SIG-M5 treated with dmso at 0.1 percent for 504 hours (cell line): ENCODE results near the gene KLHDC10.
"Not testable (repeated sequence)": the region's sequence is repeated elsewhere in the genome, so short reads cannot be mapped to it uniquely, and the experiment has no call there.

ENCODE experiments used
- DNase-seq: peaks from one replicate; lab custom pipeline; 2025; ENCODE audit not compliant: unreplicated experiment; lab: John Stamatoyannopoulos, UW

The KLHDC10 gene

GRCh38 chr7:130113887-130114286 is 43.6 kb downstream of the KLHDC10 start:
- no peak for DNase-seq

- DNase-seq: no peak
These were observed 44.0 kb downstream of the KLHDC10 start for GRCh38 chr7:130114374-130114773.

DNA sequence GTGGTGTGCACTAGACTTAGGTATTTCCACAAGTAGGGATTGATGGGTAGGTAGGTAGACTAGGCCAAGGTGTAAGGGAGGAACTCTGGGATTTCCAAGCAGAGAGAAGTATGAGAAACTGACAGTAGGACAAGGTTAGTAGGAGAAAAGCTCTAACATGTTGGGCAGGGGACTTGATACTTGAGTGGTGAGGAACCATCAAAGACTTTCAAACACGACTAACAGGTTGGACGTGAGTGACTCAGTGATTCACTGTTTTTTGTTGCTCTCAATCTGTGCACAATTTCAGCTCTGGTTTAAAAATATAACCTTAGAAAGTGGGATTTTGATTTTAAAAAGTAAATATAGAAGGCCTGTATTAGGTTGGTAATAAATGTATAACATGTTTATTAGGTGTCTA is 44.4 kb downstream of the KLHDC10 start:
- DNase-seq: no peak

DNA sequence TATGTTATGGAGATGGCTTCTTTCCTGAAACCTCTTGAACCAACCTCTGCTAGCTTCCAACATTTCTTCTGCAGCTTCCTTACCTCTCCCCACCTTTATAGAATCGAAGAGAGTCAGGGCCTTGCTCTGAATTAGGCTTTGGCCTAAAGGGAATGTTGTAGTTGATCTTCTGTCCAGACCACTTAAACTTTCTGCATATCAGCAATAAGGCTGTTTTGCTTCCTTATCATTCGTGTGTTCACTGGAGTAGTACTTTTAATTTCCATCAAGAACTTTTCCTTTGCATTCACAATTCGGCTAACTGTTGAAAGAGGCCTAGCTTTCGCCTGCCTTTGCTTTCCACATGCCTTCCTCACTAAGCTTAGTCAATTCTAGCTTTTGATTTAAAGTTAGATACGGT is 48.0 kb downstream of the KLHDC10 start:
- no peak for DNase-seq

GRCh38 chr7:130118801-130119200 is 48.5 kb downstream of the KLHDC10 start:
- DNase-seq: no peak

DNA sequence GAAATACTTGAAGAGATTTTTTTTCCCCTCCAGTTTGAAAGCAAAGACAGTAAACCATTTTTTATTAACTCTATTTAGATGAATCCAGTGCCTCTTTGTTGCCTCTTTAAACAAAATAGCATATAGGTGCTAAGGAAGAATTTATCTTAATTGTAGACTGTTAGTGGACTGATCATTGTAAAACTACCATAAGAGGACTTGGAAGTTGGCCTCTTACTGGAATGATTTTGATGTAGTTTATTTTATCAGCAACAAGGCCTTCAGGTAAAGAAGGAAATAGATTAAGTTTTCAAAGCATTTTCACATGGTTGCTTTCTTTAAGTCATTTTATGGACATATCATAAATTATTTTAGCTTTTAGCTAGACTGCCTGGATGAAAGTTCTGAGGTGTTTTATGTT is 53.2 kb downstream of the KLHDC10 start:
- no peak for DNase-seq

GRCh38 chr7:130124711-130125110 is 54.4 kb downstream of the KLHDC10 start:
- no peak for DNase-seq

DNA sequence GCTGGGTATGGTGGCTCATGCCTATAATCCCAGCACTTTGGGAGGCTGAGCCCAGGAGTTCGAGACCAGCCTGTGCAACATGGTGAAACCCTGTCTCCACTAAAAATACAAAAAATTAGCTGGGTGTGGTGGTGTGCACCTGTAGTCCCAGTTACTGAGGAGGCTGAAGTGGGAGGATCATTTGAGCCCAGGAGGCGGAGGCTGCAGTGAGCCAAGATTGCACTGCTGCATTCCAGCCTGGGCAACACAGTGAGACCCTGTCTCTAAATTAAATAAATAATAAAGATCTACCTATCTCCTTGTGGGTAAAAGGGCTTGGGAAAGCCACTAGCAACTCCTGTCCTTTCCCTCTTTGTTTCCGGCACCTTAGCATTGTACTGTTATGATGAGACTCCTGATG is 56.5 kb downstream of the KLHDC10 start:
- DNase-seq: not testable (repeated sequence)

GRCh38 chr7:130127404-130127803 is 57.1 kb downstream of the KLHDC10 start:
- no peak for DNase-seq

- no peak for DNase-seq
These were observed 57.5 kb downstream of the KLHDC10 start for GRCh38 chr7:130127821-130128317.

- DNase-seq: no peak
These were observed 58.7 kb downstream of the KLHDC10 start for GRCh38 chr7:130129011-130129411.

DNA sequence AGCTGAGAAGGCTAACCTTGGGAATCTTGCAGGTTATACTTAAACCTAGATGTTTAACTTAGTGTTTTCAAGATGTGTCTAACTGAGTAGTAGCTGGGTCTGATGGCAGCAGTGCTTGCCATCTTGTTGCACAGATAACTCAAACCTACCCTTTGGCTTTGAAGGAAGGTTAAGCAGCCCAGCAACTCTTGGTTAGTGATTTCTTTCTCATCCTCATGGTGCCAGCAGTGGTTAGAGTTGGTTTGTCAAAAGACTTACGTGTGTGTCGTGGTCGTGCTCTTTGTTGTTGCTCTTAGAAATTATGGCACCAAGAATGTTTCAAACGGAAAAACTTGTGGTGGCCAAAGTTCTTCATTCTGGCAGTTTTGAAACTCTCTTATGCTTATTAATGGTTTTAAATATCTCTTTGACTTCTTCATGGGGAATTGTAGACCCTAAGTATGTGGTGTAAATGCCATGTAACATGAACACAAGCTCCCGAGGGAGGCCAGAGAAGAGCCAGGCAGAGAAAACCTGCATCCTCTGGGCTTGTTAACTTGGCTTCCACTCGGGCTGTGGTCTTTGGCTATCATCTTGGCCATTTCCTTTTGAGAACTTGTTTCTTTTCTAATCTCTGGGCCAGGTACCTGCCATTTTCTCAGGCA is 61.0 kb downstream of the KLHDC10 start:
- DNase-seq: no peak

DNA sequence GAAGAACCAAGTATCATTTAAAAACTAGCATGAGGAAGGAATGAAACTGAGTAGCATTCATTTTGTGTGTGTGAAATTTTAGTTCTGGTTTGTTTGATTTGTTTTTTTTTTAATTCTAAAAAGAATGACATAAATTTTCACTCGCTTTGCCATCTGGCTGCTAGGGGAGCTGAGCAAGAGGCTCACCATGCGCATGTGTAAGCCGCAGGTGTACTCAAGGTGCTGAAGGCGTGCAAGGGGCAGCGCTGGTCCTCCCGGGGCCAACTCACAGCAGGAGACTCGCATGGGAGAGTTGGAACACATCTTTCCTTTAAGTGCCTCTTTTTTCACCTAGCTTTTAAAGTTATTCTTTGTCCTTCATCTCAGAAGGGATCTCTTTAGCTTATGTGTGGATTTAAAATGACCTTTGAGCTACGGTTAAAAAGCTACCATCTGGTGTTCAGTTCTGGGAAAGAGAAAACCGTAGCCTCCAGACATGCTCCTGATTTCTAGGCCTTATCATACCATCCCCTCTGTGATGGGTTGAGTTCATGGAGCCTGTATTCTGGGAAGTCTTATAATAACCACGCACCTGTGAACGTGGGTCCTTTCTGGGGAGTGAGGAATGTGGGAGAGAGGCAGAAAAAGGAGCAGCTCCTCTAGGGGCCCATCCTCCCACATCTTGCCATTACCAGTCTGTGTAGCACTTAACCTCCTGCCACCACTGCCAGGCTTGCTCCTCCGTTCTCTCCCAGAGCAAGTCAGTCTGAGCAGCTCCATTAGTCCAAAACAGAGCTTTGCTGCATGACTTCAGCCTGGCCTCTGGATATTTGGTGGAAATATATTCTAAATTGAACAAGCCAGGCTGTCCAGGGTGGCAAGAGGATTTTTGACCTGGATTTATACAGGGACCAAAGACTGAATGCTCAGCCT is 61.9 kb downstream of the KLHDC10 start:
- DNase-seq: no peak

- DNase-seq: no peak
These were observed 62.9 kb downstream of the KLHDC10 start for GRCh38 chr7:130133029-130133782.

DNA sequence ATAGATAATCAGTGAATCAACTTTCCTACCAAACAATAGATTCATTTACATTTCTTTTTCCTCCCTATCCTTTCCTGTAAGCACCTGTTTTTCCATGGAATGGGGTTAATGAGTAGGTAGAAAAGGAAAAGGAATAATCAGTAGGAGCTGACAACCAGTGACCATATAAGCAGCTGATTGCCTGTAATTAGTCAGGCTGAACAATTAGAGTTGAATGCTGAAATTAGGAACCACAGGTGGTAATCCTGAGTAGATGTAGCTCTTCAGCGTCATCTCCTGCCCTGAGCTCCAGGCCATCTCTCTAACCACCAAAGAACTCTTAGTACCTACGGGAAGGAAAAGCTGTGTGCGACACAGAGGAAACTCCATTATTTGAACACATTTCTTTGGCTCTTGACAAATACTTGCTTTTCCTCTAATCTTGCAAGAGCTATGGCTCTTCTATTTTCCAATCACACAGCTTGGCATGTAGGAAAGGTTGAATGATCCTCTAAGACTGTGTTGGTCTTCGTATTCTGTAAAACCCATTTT is 63.8 kb downstream of the KLHDC10 start:
- DNase-seq: no peak

GRCh38 chr7:130134726-130135125 is 64.4 kb downstream of the KLHDC10 start:
- no peak for DNase-seq

DNA sequence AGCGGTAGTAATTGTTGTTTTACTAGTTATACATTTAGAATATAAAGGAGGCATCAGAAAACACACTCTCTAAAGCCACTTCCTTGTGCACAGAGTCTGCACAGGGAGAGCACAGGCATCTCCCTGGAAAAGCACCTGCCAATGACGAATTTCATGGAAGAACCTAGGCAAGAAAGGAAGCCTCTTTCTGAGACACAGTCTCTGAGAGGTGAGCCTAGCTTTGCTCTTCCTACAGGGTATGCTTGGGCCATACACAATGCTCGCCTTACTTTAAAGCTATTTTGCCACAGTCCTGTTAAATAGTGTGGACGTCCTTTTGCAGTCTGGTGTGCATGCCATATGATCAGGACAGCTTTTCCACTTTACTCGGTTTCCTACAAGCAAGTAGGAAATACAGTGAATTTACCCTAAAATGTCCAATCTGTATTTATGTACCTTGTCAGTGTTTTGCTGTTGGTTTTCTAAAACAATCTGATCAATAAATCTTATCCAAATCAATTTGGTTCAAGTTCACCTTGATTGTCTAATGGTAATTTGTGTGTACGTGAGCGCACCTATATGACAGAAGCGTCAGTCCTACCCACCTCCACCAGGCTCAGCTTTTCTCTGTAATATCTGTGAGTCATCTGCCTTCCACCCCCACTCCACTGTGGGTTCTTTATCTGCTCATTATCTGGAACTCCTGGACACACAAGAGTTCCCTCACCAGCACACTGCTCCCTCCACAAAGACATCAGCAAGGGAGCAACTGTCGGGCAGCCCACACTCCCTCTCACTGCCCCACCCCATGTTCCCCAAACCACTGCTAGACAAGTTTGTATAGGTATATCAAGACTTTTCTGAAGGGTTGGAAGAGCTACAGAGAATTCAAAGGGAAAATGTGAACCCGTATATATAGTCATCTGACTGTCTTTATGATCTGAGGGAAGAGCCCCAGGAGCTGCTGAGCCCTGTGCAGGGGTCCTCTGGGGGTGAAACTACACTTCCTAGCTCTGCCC is 65.2 kb downstream of the KLHDC10 start:
- no peak for DNase-seq

GRCh38 chr7:130136579-130137167 is 66.3 kb downstream of the KLHDC10 start:
- DNase-seq: no peak

DNA sequence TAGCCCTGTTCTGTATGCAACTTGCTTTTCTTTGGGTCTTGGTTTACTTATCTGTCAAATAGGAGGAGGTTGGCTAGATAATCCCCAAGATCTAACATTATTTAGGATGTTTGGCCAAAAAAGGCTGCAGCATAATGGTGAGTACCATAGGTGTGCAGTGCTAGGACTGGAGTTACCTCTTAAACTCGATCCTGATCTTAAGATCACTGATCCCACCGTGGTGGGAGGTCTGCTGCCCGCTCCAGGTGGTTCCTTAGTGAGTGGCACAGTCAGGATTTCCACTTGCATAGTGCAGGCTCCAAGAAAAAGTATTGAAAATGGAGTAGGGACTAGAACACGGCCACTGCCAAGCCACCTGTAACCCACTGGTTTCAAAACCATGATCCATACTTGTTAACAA is 66.9 kb downstream of the KLHDC10 start:
- no peak for DNase-seq
